SIG-M5 treated with dmso at 0.1 percent for 504 hours (cell line): ENCODE measurements around the gene PEX26.
"Not testable (repeated sequence)": the region's sequence is repeated elsewhere in the genome, so short reads cannot be mapped to it uniquely, and the experiment has no call there.

Experiments used
- DNase-seq: peaks from one replicate; lab custom pipeline; 2025; ENCODE audit not compliant: unreplicated experiment; lab: John Stamatoyannopoulos, UW

PEX26 gene

DNA sequence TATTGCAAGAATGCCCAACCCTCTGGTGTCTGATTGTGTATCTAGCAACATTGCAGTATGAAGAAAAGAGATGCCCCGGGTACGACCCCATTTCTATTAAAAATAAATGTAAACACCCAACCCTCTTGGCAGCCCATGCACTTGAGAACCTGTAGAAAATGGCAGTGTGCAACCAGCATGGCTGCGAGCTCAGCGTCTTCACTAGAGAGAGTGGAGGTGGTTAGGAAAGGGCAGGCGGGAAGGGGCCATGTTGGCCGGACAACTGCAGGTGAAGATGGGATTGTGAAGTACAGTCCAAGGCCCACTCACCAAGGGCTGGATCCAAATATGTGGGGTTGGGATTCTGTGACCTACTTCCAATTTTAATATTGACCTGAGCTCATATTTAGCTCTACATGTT lies 15.9 kb downstream of the PEX26 start:
- DNase-seq: no peak

DNA sequence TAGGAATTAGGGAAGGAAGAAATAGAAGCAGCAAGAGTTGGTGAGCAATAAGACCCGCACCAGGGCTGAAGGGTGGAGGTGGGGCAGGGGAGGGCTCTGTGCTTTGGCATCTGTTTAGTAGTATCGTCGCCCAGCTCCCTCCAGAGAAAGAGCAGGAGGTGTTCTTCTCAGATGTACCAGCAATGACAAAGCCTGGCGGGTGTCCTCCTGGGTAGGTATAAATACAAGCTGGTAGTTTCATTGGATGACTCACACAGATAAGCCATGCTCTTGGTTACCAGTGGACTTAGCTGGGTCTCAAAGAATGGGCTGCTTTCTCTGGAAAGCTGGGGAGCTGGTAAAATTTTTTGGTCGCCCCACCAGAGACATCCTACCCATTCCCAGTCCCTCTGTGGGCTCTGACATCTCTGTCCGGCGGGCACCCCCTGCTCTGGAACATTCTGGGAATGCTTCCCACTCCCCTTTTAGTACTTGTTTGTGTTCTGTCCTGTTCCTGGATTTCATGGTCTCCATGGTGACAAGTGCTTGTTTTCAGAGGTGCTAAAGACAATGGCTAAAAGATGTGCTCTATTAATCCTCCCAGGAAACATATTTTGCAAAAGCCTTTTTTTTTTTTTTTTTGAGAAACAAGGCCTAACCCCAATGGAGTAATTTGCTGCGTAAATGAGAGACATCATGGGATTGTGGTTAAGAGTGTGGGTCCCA lies 17.5 kb downstream of the PEX26 start:
- no peak for DNase-seq

DNA sequence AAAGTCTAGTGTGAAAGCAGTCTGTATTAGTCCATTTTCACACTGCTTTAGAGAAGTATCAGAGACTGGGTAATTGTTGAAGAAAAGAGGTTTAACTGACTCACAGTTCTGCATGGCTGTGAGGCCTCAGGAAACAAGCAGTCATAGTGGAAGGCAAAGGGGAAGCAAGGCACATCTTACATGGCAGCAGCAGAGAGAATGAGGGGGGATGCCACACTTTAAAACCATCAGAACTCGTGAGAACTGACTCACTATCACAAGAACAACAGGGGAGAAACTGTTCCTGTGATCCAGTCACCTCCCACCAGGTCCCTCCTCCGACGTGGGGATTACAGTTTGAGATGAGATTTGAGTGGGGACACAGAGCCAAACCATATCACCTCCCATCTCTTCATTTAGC lies 19.0 kb downstream of the PEX26 start:
- no peak for DNase-seq

DNA sequence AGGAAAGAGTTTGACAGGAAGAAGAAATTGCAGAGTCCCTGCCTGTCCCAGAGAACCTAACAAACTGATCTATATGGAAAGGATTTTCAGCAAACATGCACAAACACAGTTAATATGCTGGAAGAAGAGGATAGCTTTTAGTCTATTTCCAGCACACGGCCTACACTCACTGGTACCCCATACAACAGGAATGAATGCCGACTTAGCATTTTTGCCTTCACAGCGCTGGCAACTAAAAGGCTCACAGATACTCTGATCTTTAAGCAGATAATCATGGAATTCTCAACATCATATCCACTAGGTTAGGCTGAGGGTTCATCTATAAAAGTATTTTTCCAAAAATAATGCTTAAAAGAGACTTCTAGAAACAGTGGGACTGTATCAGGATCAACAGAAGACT lies 23.0 kb downstream of the PEX26 start:
- DNase-seq: no peak

DNA sequence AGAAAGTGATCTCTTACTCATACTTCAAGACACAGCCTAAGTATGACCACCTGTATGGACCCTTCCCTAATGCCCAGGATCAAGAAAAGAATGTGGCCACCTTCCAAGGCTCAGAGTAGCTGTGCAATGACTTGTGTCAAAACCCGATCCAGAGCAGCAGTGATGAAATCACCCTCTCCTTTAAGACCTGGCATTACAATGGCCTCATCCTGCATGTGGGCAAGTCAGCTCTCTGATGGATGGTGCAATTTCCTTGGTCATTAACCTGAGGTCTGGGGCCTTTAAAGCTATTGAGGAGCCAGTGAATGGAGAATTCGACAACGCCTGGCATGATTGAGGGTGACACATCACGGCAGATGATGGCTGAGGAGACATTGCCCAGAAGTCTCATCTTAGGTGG lies 23.7 kb downstream of the PEX26 start:
- DNase-seq: no peak

DNA sequence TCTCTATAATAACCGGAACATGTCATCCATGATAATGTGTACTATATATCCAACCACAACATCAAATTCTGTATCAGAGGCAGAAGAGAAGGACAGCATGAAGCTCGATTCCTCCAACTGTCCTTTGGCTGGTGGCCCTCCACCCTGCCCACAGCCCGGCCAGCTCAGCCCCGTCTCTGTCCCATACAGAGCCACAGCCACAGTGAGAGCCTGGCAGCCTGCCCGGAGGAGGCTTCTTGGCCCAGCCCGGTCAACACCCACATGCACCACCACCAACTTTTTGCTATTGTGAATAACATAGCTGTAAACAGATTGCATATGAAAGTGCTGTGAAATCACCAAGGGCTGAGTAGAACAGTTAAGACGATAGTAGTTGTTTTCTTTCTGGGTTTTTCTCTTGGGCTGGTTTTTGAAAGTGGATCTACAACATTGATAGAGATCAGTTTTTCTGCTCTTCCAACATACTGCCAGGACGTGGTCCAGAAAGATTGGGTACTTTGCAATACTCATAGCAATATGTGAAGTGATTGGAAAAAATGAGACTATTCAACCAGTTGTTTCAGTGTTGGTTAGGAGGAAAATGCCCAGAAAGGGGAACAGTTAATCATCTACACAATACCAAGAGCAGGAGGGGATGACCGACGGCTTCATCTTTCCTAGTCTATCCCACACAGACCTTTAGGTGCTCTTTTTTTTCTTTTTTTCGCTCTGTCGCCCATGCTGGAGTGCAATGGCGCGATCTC lies 25.9 kb downstream of the PEX26 start:
- no peak for DNase-seq

DNA sequence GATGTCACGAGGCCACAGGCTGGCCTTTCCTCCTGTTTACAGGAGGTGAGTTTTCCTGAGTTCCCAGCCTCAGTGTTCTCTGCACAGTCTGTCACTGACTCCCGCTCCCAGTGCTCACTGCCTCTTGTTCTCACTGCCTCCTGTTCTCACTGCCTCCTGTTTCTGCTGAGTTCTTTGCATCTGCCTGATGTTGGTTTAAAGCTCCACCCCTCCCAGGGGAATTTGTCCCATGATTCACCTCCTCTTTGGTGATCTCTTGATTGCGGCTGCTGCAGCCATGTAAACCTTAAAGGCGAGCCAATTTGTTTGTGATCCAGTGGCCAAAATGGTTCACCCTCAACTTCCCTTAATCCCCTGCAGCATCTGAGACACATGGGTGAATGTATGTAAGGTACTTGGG lies 26.8 kb downstream of the PEX26 start:
- DNase-seq: no peak

DNA sequence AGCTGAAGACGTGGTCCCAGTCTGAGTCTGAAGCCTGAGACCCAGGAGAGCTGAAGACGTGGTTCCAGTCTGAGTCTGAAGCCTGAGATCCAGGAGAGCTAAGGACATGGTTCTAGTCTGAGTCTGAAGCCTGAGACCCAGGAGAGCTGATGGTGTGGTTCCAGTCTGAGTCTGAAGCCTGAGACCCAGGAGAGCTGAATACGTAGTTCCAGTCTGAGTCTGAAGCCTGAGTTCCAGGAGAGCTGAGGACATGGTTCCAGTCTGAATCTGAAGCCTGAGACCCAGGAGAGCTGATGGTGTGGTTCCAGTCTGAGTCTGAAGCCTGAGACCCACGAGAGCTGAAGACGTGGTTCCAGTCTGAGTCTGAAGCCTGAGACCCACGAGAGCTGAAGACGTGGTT lies 28.2 kb downstream of the PEX26 start:
- DNase-seq: not testable (repeated sequence)

DNA sequence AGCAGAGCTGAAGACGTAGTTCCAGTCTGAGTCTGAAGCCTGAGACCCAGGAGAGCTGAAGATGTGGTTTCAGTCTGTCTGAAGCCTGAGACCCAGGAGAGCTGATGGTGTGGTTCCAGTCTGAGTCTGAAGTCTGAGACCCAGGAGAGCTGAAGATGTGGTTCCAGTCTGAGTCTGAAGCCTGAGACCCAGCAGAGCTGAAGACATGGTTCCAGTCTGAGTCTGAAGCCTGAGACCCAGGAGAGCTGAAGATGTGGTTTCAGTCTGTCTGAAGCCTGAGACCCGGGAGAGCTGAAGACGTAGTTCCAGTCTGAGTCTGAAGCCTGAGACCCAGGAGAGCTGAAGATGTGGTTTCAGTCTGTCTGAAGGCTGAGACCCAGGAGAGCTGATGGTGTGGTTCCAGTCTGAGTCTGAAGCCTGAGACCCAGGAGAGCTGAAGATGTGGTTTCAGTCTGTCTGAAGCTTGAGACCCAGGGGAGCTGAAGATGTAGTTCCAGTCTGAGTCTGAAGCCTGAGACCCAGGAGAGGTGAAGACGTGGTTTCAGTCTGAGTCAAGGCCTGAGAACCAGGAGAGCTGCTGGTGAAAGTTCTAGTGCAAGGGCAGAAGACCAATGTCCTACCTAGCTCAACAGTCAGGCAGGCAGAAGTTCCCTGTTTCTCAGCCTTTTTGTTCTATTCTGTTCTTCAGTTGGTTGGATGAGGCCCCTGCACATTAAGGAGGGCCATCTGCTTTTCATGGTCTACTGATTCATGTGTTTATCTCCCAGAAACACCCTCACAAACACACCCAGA lies 29.0 kb downstream of the PEX26 start:
- DNase-seq: not testable (repeated sequence)

DNA sequence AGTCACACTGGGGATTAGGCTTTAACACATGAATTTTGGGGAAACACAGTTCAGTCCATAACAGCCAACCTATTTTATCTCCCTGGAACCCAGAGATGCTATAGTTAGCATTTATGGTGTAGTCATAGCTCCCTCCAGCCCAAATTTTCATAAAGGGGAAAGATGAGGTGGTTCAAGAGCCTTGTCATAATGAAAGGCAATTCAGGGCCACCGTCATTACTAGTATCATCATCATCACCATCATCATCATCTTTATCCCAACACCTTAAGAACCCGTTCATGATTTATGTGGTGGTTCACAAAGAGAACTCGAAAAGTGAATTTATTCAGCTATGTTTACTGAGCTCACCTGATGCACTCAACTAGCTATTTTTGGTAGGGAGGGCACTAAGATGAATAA lies 30.4 kb downstream of the PEX26 start:
- no peak for DNase-seq

DNA sequence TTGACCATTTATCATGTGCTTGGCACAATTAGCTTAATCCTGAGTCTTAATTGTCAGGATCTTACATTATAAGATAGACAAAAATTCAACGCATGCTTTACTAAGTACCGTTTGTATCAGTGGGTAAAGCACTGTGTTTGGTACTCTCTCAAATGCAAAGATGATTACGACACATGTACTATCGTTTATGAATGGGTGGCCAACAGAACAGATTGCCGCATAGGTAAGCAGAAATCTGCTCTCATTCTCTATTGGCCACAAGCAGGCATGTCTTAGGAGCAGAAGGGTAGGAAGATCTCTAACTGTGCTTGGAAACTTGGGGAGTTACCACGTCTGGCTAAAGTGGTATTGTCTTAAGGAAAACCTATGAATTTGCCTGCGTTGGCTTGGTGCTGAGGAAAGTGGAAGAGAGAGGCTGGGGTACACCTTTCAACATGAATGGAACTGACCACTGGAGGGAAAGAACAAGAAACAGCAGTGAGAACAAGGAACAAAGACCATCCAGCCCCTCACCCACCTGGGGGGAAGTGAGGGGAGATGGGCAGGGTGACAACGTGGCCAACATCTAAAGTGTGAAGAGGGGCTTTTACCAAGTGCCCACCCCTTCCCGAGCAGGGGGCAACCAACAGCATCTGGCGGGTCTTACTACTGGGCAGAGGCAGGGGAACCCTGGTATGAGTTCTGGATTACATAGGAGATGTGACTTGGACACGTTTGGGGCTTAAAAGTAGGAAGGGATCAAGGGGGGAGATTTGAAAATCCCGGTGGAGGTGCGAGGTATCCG lies 31.8 kb downstream of the PEX26 start:
- no peak for DNase-seq

DNA sequence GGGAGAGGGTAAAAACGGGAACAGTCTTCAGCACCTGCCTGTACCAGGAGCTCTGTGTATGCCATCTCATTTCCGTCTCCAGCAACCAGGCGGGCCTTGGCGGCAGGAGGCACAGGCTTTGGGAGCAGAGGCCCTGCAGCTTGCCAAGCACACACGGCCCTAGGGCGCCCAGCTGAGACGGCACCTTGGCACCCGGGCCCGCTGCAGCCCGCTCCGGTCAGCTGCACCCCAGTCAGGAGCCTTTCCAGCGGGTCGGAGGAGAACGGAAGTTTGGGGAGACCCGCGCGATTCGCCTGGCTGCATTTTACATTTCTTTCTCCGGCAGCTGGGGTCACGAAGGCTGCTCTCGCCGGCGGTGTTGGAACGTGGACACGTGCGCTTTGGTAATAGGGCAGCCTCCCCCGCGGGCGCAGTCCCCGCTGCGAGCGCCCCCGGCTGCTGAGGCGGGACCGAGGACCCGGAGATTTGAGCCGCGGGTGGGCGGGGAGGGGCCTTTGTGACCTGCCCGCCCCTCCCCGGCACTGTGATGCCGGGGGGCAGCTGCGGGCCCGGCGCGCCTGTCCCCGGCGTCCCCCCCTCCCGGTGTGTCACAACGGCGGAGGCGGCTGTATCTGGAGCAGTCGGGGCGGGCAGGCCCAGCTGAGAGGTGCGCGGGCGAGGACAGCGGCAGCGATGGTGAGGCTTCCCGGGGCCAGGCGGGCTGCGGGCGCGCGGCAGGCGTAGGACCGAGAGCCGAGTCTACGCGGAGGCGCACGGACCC lies 32.6 kb downstream of the PEX26 start, which contains the start of gene TUBA8:
Gene TUBA8, plus strand, starts transcription at position 616 of the 760 bp plus-strand sequence. Its CDS starts 57 bp downstream, at position 673.
- DNase-seq: no peak

DNA sequence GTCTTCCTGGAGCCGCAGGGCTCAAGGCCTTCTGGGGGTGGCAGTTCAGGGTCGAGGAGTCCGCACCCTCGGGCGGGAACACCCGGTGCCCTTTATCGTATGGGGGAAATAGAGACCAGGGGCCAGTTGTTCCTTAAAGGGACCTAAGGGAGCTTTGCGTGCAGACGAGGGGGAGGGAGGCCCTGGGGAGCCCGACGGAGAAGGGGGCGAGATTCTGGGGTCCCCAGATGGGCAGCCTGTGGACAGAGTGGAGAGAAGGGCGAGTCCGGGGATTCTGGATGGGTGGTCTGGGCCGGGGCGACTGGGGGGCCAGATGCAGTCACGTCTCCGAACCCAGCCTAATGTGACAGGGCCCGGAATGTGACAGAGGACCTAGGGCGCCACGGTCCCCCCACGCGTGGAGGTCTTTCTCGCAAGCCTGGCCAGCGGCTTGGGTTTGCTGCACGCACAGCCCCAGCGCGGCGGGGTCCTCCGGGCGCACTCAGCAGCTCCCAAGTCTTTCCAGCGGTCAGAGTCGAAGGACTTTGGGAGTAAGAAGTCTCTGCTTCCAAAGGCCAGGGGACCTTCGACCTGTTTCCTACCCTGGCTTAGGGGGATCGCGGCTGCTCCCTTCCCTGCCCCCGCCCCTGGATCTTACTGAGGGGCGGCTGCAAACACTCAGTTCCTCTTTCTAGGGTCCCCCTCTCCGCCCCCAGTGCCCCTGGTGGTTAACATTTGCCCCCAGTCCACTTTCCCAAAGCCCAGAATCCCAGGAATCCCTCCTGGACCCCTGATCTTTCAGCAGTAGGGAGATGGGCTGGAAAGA lies 33.4 kb downstream of the PEX26 start:
- DNase-seq: no peak

DNA sequence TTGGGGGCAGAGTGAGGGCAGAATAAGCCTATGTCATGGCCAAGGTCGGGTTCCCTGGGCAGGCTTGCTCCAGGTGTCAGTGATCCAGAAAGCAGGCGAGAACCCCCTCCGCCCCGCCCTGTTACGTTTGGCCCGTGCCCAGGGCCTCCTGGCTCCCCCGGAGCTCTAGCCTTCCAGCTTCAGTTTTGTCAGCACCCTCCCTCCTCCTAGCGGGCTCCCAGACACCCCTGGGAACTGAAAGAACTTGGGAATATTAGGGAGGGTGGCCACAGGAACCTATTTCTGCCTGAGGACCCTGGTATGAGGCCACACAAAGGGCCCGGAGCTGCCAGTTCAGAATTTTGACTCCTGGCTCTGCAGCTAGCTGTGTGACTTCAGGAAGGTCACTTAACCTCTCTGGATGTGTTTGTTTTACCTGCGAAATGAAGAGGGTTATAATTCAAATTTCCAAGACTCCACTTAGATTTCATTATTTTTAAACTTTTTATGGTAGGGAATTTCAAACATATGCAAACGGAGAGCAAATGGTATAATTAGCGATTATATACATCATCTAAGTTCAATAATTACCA lies 34.1 kb downstream of the PEX26 start:
- DNase-seq: no peak

DNA sequence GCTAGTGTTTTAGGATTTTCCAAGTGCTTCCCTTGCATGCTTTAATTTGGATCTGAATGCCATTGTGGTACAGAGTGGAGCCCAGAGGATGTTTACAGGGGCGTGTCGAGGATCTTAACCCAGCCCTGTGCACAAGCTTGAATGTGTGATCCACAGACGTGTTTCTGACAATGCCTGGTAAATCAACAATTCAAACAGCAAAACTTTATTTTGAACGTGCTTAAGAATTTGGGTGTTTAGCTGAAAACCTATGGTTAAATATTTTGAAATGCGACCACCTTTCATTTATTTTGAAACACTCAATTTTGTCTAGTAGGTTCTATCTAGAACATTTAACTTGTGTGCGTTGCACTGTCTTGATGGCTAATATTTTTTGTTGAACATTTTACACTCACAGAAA lies 34.6 kb downstream of the PEX26 start:
- no peak for DNase-seq

DNA sequence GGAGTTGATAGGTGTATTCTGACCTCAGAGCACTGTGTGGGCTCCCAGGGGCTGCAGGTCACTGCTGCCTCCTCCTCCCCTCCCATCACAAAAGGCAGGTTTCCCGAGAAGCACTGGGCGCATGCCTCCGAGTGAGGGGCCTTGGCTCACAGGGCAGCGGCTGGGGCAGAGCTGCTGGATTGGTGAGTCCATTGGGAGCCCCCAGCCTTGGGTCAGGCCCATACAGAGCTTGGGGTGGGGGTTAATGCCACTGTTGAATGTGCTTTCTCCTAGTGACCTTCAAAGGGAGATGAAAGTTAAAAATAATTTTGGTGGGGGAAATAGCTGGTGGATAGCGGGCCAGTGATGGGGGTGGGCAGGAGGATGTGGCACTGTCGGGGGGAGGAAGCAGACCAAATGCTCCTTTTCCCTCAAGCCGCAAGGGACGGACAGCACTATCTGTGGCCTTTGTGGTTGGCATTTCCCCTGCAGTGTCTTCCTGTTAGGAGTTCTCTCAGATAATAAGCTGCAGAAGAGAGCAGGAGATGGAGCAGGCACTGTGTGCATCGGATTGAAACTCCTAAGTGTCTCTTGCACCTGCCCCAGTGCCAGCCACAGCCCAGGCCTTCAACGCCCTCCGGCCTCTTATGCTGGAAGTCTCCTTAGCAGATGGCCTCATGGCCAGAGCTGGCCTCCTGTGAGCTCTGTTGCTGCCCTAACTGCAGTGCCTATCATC lies 36.0 kb downstream of the PEX26 start:
- DNase-seq: no peak

DNA sequence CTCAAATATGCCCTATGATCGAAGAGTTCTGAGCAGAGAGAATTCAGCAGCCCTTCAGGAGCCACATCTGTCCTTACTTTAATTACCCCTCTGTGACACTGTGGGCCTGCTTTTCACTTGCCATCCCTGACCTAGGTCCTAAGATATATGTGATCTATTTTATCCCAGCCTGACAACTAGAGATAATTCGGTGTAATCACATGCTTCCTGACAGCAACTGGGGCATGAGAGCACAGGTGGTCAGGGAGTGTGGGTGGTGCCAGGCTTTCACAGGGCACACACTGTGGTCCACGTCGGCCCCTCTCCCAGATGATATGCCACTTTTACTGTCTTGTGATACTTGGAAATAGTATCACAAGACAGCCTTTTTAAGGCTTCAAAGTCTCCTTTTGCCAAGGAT lies 36.7 kb downstream of the PEX26 start:
- DNase-seq: no peak

DNA sequence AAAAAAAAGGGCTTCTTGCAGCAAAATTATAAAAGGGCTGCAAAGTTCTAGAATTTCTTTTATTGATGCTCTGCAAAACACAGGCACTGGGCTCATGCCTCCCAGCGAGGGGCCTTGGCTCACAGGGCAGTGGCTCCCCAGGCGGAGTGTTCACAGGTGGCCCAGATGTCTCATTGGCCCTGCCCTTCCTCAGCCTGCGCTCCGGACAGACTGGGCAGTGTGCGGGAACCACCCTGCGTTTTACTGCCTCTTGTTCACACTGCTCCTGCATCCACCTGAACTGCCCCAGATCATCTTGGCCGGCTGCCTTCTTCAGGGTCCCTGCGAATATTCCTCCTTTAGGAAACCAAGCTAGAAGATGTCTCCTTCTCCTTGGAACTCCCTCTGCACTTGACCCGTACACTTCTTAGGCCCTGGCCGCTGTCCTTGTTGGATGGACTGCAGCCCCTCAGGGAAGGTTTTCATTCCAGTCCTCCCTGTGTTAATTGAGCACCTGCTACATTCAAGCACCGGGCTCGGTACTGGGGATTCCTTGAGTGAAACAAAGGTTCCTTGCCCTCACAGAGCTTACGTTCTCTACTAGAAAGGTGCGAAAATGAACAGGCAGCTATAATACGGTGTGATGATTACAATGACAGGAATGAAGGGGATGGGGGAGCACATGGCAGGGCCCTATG lies 37.3 kb downstream of the PEX26 start:
- DNase-seq: no peak
